K562 (cell line): Measurements from ENCODE around the gene NR3C1.

ENCODE experiments used
- SP1 ChIP-seq: sonication (generic); formaldehyde crosslinking; IDR thresholded peaks from 2 replicates; pipeline ENCODE4 v1.8.1; 2022; ENCODE audit warnings: mild to moderate bottlenecking, missing genetic modification reagents
- ZBTB8A ChIP-seq: fragments of 450-650 bp; IDR thresholded peaks from 2 replicates; pipeline ENCODE4 v1.6.1; 2018; ENCODE audit warnings: mild to moderate bottlenecking, moderate library complexity; ENCODE audit not compliant: partially characterized antibody
- TF ChIP-seq, protein P1 (sequence below), 2 experiments: fragments of 450-650 bp; IDR thresholded peaks; 2 replicates each; pipeline ENCODE4 v1.6.1; 2018; ENCODE audit warnings: mild to moderate bottlenecking in 2 of 2, low read depth in 1 of 2; ENCODE audit not compliant: partially characterized antibody in 2 of 2
- TF ChIP-seq, protein P2 (sequence below): sonication (generic); formaldehyde crosslinking; IDR thresholded peaks from 2 replicates; pipeline ENCODE4 v1.8.1; 2023; ENCODE audit warnings: mild to moderate bottlenecking, missing genetic modification reagents

DNA sequence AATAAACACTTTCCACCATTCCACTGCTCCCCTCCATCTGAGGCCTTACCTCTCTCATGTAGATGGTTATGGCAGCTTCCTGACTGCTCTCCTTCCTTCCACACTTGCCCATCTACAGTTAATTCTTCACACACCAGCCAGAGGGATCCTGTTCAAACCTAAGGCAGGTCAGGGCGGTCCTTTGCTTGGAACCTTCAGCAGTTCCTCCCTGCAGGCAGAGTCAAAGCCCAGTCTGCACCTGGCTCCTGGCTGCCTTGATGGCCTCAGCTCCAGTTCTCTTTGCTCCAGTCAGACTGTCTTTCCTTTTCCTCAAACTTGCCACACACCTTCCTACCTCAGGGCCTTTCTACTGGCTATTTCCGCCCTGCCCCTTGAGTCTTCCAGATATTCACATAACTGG is 30.2 kb upstream of the NR3C1 start:
- TF ChIP-seq ZBTB8A (no peak), SP1 (CRISPR knock-in tag) (no peak)
- TF ChIP-seq, protein P1, sequence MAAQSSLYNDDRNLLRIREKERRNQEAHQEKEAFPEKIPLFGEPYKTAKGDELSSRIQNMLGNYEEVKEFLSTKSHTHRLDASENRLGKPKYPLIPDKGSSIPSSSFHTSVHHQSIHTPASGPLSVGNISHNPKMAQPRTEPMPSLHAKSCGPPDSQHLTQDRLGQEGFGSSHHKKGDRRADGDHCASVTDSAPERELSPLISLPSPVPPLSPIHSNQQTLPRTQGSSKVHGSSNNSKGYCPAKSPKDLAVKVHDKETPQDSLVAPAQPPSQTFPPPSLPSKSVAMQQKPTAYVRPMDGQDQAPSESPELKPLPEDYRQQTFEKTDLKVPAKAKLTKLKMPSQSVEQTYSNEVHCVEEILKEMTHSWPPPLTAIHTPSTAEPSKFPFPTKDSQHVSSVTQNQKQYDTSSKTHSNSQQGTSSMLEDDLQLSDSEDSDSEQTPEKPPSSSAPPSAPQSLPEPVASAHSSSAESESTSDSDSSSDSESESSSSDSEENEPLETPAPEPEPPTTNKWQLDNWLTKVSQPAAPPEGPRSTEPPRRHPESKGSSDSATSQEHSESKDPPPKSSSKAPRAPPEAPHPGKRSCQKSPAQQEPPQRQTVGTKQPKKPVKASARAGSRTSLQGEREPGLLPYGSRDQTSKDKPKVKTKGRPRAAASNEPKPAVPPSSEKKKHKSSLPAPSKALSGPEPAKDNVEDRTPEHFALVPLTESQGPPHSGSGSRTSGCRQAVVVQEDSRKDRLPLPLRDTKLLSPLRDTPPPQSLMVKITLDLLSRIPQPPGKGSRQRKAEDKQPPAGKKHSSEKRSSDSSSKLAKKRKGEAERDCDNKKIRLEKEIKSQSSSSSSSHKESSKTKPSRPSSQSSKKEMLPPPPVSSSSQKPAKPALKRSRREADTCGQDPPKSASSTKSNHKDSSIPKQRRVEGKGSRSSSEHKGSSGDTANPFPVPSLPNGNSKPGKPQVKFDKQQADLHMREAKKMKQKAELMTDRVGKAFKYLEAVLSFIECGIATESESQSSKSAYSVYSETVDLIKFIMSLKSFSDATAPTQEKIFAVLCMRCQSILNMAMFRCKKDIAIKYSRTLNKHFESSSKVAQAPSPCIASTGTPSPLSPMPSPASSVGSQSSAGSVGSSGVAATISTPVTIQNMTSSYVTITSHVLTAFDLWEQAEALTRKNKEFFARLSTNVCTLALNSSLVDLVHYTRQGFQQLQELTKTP (IDR thresholded peaks at IDR 0.05; ENCODE audit: low read depth in 1 of 2, partially characterized antibody in 2 of 2) = no peak
- TF ChIP-seq, protein P2, sequence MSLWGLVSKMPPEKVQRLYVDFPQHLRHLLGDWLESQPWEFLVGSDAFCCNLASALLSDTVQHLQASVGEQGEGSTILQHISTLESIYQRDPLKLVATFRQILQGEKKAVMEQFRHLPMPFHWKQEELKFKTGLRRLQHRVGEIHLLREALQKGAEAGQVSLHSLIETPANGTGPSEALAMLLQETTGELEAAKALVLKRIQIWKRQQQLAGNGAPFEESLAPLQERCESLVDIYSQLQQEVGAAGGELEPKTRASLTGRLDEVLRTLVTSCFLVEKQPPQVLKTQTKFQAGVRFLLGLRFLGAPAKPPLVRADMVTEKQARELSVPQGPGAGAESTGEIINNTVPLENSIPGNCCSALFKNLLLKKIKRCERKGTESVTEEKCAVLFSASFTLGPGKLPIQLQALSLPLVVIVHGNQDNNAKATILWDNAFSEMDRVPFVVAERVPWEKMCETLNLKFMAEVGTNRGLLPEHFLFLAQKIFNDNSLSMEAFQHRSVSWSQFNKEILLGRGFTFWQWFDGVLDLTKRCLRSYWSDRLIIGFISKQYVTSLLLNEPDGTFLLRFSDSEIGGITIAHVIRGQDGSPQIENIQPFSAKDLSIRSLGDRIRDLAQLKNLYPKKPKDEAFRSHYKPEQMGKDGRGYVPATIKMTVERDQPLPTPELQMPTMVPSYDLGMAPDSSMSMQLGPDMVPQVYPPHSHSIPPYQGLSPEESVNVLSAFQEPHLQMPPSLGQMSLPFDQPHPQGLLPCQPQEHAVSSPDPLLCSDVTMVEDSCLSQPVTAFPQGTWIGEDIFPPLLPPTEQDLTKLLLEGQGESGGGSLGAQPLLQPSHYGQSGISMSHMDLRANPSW (CRISPR knock-in tag) = no peak
